Measurements from ENCODE around the gene TMEM196.

Gene TMEM196

GRCh38 chr7:19749658-19750057 is 23.8 kb downstream of the TMEM196 start:
- DNase-seq (ENCODE audit: low read depth in 2 of 2), result peak; percentile 4 to 13
- H3K4me3 ChIP-seq (replicated peaks in 1 of 2; ENCODE audit: low read depth in 2 of 2, low read length in 2 of 2), result no peak overlapping the region
- no peak for TF ChIP-seq CTCF (IDR thresholded peaks at IDR 0.05; ENCODE audit: low read depth, low read length)

- no peak overlapping the region for H3K4me3 ChIP-seq (replicated peaks in 1 of 2; ENCODE audit: low read depth in 2 of 2, low read length in 2 of 2)
- TF ChIP-seq CTCF (IDR thresholded peaks at IDR 0.05; ENCODE audit: low read depth, low read length), result peak; percentile 50
- DNase-seq (ENCODE audit: low read depth in 2 of 2), result peak; percentile 60 to 63
Measured at GRCh38 chr7:19747740-19748339, 25.6 kb downstream of the TMEM196 start.

GRCh38 chr7:19744075-19744474 is 29.3 kb downstream of the TMEM196 start:
- H3K4me3 ChIP-seq (replicated peaks in 1 of 2; ENCODE audit: low read depth in 2 of 2, low read length in 2 of 2), result no peak overlapping the region
- no peak for TF ChIP-seq CTCF (IDR thresholded peaks at IDR 0.05; ENCODE audit: low read depth, low read length)
- no peak for DNase-seq (ENCODE audit: low read depth in 2 of 2)

GRCh38 chr7:19728716-19729115 is 44.7 kb downstream of the TMEM196 start:
- DNase-seq (ENCODE audit: low read depth in 2 of 2), result no peak
- no peak overlapping the region for H3K4me3 ChIP-seq (replicated peaks in 1 of 2; ENCODE audit: low read depth in 2 of 2, low read length in 2 of 2)
- TF ChIP-seq CTCF (IDR thresholded peaks at IDR 0.05; ENCODE audit: low read depth, low read length), result no peak

- H3K4me3 ChIP-seq (replicated peaks in 1 of 2; ENCODE audit: low read depth in 2 of 2, low read length in 2 of 2), result no peak overlapping the region
- no peak for TF ChIP-seq CTCF (IDR thresholded peaks at IDR 0.05; ENCODE audit: low read depth, low read length)
- DNase-seq (ENCODE audit: low read depth in 2 of 2), result no peak
Measured at GRCh38 chr7:19725770-19726169, 47.6 kb downstream of the TMEM196 start.

- H3K4me3 ChIP-seq (replicated peaks in 1 of 2; ENCODE audit: low read depth in 2 of 2, low read length in 2 of 2), result no peak overlapping the region
- DNase-seq (ENCODE audit: low read depth in 2 of 2), result no peak
- no peak for TF ChIP-seq CTCF (IDR thresholded peaks at IDR 0.05; ENCODE audit: low read depth, low read length)
Measured at GRCh38 chr7:19715499-19715898, 57.9 kb downstream of the TMEM196 start.

- peak; percentile 69 to 70 for DNase-seq (ENCODE audit: low read depth in 2 of 2)
- peak; percentile 54 for TF ChIP-seq CTCF (IDR thresholded peaks at IDR 0.05; ENCODE audit: low read depth, low read length)
- no peak overlapping the region for H3K4me3 ChIP-seq (replicated peaks in 1 of 2; ENCODE audit: low read depth in 2 of 2, low read length in 2 of 2)
Measured at GRCh38 chr7:19713676-19714075, 59.7 kb downstream of the TMEM196 start.

All from cardiac fibroblast (primary cell).